ENCODE results near the gene ULBP3.
"Not testable (repeated sequence)": the region's sequence is repeated elsewhere in the genome, so short reads cannot be mapped to it uniquely, and the experiment has no call there.

The ULBP3 gene

GRCh38 chr6:150088481-150089154 is 19.7 kb upstream of the ULBP3 start:
- peaks cover 23 to 24% of the 10 kb centered on the region in 2 donors for H3K27me3 Mint-ChIP-seq
- H3K36me3 Mint-ChIP-seq: no peaks in the 10 kb centered on the region
- no peak overlapping the region for H3K27ac Mint-ChIP-seq
- no peaks in the 10 kb centered on the region for H3K9me3 Mint-ChIP-seq
- H3K4me3 Mint-ChIP-seq: no peak overlapping the region
- DNase-seq (no peak), ATAC-seq (replicated peaks) (no peak)
- H3K4me1 Mint-ChIP-seq: no peaks in the 10 kb centered on the region

GRCh38 chr6:150087336-150087735 is 18.4 kb upstream of the ULBP3 start:
- ATAC-seq (replicated peaks) (no peak), DNase-seq (no peak)
- H3K9me3 Mint-ChIP-seq: no peaks in the 10 kb centered on the region
- H3K4me1 Mint-ChIP-seq: no peaks in the 10 kb centered on the region
- H3K27me3 Mint-ChIP-seq: peaks cover 23 to 33% of the 10 kb centered on the region in 2 donors
- H3K27ac Mint-ChIP-seq: no peak overlapping the region
- H3K36me3 Mint-ChIP-seq: no peaks in the 10 kb centered on the region
- no peak overlapping the region for H3K4me3 Mint-ChIP-seq

- DNase-seq (no peak), ATAC-seq (replicated peaks) (no peak)
- H3K4me1 Mint-ChIP-seq: no peaks in the 10 kb centered on the region
- H3K27ac Mint-ChIP-seq: no peak overlapping the region
- H3K9me3 Mint-ChIP-seq: no peaks in the 10 kb centered on the region
- no peak overlapping the region for H3K4me3 Mint-ChIP-seq
- H3K27me3 Mint-ChIP-seq: peaks cover 23 to 33% of the 10 kb centered on the region in 2 donors
- no peaks in the 10 kb centered on the region for H3K36me3 Mint-ChIP-seq
These were observed 17.1 kb upstream of the ULBP3 start for GRCh38 chr6:150086026-150086425.

- H3K27ac Mint-ChIP-seq: no peak overlapping the region
- no peak for ATAC-seq (replicated peaks)
- no peaks in the 10 kb centered on the region for H3K36me3 Mint-ChIP-seq
- no peak overlapping the region for H3K4me3 Mint-ChIP-seq
- H3K9me3 Mint-ChIP-seq: no peaks in the 10 kb centered on the region
- peaks cover 2 to 6% of the 10 kb centered on the region in 2 donors for H3K4me1 Mint-ChIP-seq
- no peak for DNase-seq
- peaks cover 31 to 47% of the 10 kb centered on the region in 2 donors for H3K27me3 Mint-ChIP-seq
These were observed 15.5 kb upstream of the ULBP3 start for GRCh38 chr6:150084426-150084825.

GRCh38 chr6:150083839-150084238 is 14.9 kb upstream of the ULBP3 start:
- Mint-ChIP-seq H3K4me3 (no peak overlapping the region), H3K9me3 (no peaks in the 10 kb centered on the region), H3K36me3 (no peaks in the 10 kb centered on the region), H3K27ac (no peak overlapping the region), H3K4me1 (peaks cover 2 to 6% of the 10 kb centered on the region in 2 donors), H3K27me3 (peaks cover 35 to 49% of the 10 kb centered on the region in 2 donors)
- DNase-seq (no peak), ATAC-seq (replicated peaks) (no peak)

- no peak for ATAC-seq (replicated peaks)
- Mint-ChIP-seq H3K9me3 (no peaks in the 10 kb centered on the region), H3K36me3 (no peaks in the 10 kb centered on the region), H3K4me3 (no peak overlapping the region), H3K4me1 (peaks cover 2 to 6% of the 10 kb centered on the region in 2 donors), H3K27ac (no peak overlapping the region), H3K27me3 (peaks cover 36 to 46% of the 10 kb centered on the region in 2 donors)
- no peak for DNase-seq
These were observed 12.8 kb upstream of the ULBP3 start for GRCh38 chr6:150081702-150082101.

GRCh38 chr6:150079604-150080003 is 10.7 kb upstream of the ULBP3 start:
- Mint-ChIP-seq H3K27me3 (peaks cover 30 to 43% of the 10 kb centered on the region in 2 donors), H3K36me3 (no peaks in the 10 kb centered on the region), H3K4me3 (no peak overlapping the region), H3K4me1 (peaks cover 2 to 6% of the 10 kb centered on the region in 2 donors), H3K27ac (no peak overlapping the region), H3K9me3 (no peaks in the 10 kb centered on the region)
- no peak for DNase-seq
- peak in 1 of 2 donors; percentile 20 for ATAC-seq (replicated peaks)

GRCh38 chr6:150078788-150079187 is 9.9 kb upstream of the ULBP3 start:
- no peak overlapping the region for H3K4me3 Mint-ChIP-seq
- peaks cover 3 to 6% of the 10 kb centered on the region in 2 donors for H3K4me1 Mint-ChIP-seq
- H3K27ac Mint-ChIP-seq: no peak overlapping the region
- H3K9me3 Mint-ChIP-seq: no peaks in the 10 kb centered on the region
- H3K36me3 Mint-ChIP-seq: no peaks in the 10 kb centered on the region
- H3K27me3 Mint-ChIP-seq: peaks cover 32 to 43% of the 10 kb centered on the region in 2 donors
- ATAC-seq (replicated peaks) (no peak), DNase-seq (no peak)

GRCh38 chr6:150076196-150076893 is 7.4 kb upstream of the ULBP3 start:
- H3K4me3 Mint-ChIP-seq: no peak overlapping the region
- DNase-seq (no peak), ATAC-seq (replicated peaks) (no peak)
- no peaks in the 10 kb centered on the region for H3K36me3 Mint-ChIP-seq
- no peak overlapping the region for H3K27ac Mint-ChIP-seq
- no peaks in the 10 kb centered on the region for H3K9me3 Mint-ChIP-seq
- H3K27me3 Mint-ChIP-seq: peaks cover 41 to 48% of the 10 kb centered on the region in 2 donors
- H3K4me1 Mint-ChIP-seq: peaks cover 10 to 13% of the 10 kb centered on the region in 2 donors

GRCh38 chr6:150075034-150075421 is 6.1 kb upstream of the ULBP3 start:
- H3K27me3 Mint-ChIP-seq: peaks cover 38 to 40% of the 10 kb centered on the region in 2 donors
- ATAC-seq (replicated peaks) (no peak), DNase-seq (no peak)
- H3K4me1 Mint-ChIP-seq: peaks cover 14 to 20% of the 10 kb centered on the region in 2 donors
- no peaks in the 10 kb centered on the region for H3K9me3 Mint-ChIP-seq
- no peak overlapping the region for H3K4me3 Mint-ChIP-seq
- H3K27ac Mint-ChIP-seq: no peak overlapping the region
- no peaks in the 10 kb centered on the region for H3K36me3 Mint-ChIP-seq

GRCh38 chr6:150074396-150075033 is 5.6 kb upstream of the ULBP3 start:
- not testable (repeated sequence) for H3K27ac Mint-ChIP-seq, H3K36me3 Mint-ChIP-seq, H3K9me3 Mint-ChIP-seq, H3K4me3 Mint-ChIP-seq, DNase-seq
- peak in 1 of 2 donors; percentile 30 for ATAC-seq (replicated peaks)
- Mint-ChIP-seq H3K4me1 (peaks cover 14 to 20% of the 10 kb centered on the region in 2 donors), H3K27me3 (peaks cover 34 to 36% of the 10 kb centered on the region in 2 donors)

GRCh38 chr6:150072201-150072600 is 3.3 kb upstream of the ULBP3 start:
- H3K4me3 Mint-ChIP-seq: no peak overlapping the region
- no peaks in the 10 kb centered on the region for H3K9me3 Mint-ChIP-seq
- no peak overlapping the region for H3K27ac Mint-ChIP-seq
- DNase-seq (no peak), ATAC-seq (replicated peaks) (no peak)
- H3K4me1 Mint-ChIP-seq: peaks cover 20 to 35% of the 10 kb centered on the region in 2 donors
- peaks cover 27 to 31% of the 10 kb centered on the region in 2 donors for H3K27me3 Mint-ChIP-seq
- H3K36me3 Mint-ChIP-seq: no peaks in the 10 kb centered on the region

- Mint-ChIP-seq H3K9me3 (no peaks in the 10 kb centered on the region), H3K4me3 (no peak overlapping the region), H3K36me3 (no peaks in the 10 kb centered on the region), H3K4me1 (peaks cover 20 to 35% of the 10 kb centered on the region in 2 donors), H3K27ac (no peak overlapping the region), H3K27me3 (peaks cover 39 to 43% of the 10 kb centered on the region in 2 donors)
- ATAC-seq (replicated peaks) (no peak), DNase-seq (no peak)
These were observed 1.4 kb upstream of the ULBP3 start for GRCh38 chr6:150070236-150070818.

GRCh38 chr6:150069706-150070105 is 785 bp upstream of the ULBP3 start:
- H3K27ac Mint-ChIP-seq: no peak overlapping the region
- peaks cover 45 to 46% of the 10 kb centered on the region in 2 donors for H3K27me3 Mint-ChIP-seq
- DNase-seq: no peak
- H3K4me3 Mint-ChIP-seq: peak overlapping the region in 1 of 2 donors; percentile 23
- ATAC-seq (replicated peaks): no peak
- no peaks in the 10 kb centered on the region for H3K36me3 Mint-ChIP-seq
- H3K4me1 Mint-ChIP-seq: peaks cover 20 to 35% of the 10 kb centered on the region in 2 donors
- H3K9me3 Mint-ChIP-seq: no peaks in the 10 kb centered on the region

Data from stimulated activated naive B cell treated with anti-CD40 and anti-IgM and Interleukin-4, amounts not matched to agents 10 μg/mL and 1 μg/mL and 100 μg/mL, for 72 hours (primary cell).